Stimulated activated CD8-positive, alpha-beta memory T cell treated with anti-CD3 and anti-CD28 coated beads, Interleukin-7, amount 100 ng/mL, for 4 hours (primary cell): ENCODE results near the gene LOX.
"Not testable (repeated sequence)": the region's sequence is repeated elsewhere in the genome, so short reads cannot be mapped to it uniquely, and the experiment has no call there.

ENCODE experiments used
- DNase-seq, 2 donors: peaks; one replicate each; pipeline ENCODE4 v3.0.0-alpha.2; 2020; ENCODE audit warnings: low read depth in 2 of 2

Gene LOX

DNA sequence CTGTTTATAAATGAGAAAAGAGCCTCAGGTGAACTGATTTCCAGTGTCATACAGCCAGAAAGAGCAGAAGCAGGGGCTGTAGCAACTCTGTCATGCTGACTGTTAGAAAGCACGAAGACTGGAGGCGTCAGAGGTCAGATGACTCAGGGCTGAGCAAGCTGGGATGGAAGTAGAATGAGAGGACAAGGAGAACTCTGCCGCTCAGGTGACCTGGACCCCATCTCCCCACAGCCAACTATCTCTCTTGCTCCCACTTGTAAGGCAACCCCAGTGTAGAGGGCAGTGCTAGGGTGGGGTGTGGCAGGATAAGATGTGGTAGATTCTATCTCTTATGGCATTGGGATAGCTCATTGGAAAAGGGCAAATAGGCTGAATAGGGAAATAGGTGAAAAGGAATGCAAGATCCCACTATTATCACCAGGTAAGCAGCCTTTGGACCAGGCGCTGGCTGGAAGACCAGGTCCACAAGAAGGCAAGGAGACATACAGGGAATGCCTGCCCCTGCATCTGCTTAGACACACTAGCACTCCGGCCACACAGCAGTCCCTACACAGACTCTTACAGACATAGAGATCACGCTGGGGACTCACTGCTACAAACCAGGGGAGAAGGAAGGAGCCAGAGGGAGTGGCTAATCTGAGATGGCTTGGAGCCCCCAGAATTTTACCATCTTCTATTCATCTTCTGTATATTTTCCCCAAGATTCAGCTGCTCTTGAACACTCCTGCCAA lies 21.2 kb upstream of the LOX start:
- no peak for DNase-seq

DNA sequence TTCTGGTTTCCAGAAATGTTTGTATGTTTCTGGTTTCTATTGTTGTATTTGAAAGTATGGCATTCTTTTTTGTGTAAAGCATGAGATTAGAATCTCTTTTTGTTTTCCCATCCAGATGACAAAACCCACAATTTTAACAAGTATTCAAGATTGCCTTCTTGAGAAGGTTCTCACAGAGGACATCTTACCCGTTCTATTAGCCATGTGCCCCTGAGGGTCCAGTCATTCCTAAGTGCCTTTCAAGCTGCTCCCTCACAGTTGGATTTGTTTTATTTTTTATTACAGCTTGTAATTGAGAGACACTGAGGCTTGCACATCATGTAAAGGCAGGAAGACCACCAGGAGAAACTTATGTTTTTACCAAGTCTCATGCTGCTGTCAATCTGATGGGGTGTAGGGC lies 19.3 kb upstream of the LOX start:
- DNase-seq, result no peak

DNA sequence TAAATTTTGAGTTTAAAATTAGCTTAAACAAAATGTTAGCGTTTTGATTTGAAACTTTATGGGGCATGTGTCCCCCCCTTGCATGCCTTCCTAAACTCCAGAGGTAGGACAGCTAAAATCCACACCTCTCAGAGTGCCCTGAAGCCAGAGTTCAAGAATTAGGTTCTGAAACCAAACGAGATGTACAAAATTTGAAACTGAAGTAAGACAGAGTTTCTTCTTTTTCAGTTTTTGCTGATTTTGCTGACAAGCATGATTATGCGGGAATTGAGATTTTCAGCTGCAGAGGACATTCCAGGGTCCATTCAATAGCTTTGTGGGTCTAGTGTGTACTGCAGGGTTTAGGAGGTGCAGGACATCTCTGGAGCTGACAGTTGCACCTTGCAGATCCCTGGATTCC lies 17.1 kb upstream of the LOX start:
- DNase-seq, result no peak

DNA sequence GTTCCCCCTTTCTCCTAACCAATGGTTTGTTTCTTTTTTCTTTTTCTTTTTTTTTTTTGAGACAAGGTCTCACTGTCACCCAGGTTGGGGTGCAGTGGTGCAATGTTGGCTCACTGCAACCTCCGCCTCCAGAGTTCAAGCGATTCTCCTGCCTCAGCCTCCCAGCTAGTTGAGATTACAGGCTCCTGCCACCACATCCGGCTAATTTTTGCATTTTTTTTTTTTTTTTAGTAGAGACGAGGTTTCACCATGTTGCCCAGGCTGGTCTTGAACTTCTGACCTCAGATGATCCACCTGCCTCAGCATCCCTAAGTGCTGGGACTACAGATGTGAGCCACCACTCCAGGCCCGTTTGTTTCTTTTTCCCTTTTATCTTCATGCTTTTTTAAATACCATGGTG lies 16.2 kb upstream of the LOX start:
- DNase-seq, result not testable (repeated sequence)

DNA sequence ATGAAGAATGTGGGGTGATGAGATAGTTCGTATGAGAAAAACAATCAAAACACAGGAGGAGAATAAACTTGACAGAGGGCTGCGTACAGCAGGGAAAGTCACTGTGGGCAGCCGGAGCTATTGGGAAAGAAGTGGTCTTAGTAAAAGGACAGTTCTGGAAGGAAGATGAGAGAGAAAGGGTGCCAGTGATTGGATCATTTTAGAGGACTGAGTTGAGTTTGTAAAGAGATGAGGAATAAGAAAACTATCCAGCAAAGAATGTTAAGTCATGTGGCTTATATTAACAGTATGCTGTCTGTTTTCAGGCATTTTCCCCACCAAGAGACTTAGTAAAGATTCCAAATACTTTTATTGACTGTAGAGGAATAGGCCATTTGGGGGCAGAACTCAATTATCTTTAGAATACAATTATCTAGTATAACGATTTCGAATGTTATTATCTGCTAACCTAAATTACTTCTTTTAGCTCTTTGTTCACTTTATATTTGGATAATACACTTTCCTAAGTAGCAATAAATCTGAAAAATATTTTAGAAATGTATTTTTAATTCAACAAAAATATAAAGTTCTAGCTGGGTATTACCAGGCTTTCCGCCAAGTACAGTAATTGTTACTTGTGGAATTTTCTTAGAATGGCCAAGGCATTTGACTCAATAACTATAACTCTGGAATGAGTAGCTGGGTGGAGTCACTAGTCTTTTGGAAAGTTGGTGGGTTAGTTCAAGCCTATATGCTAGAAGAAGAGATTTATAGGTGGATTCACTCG lies 15.5 kb upstream of the LOX start:
- DNase-seq, result no peak

DNA sequence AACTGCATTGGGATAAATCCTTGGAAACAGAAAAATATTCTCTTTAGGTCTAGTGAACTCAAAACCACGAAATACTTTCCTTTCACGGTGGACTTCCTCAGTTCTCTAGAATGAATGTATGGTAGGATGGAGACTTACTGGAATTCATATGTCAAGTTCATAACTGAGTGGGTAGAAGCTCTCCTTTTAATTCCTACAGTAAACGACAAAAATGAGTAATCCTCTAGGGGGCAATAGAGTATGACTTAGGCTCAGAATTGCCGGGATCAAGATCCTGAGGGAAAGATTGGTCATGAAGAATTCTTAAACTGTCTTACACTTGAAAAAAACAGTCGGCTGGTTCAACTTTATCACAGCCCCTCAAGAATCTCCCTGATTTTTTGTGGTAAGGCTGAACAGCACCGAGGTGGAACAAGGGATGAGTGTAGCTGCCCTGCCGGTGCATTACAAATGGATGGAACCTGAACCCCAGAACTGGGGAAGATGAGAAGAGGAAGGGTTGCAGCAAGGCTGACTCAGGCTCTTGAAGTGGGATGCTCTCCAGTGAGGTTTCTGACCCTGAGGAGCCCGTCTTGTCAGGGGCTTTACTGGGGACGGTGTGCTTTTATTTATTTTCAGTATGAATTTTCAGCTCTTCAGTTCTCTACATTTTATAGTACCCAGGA lies 14.0 kb upstream of the LOX start:
- no peak for DNase-seq

DNA sequence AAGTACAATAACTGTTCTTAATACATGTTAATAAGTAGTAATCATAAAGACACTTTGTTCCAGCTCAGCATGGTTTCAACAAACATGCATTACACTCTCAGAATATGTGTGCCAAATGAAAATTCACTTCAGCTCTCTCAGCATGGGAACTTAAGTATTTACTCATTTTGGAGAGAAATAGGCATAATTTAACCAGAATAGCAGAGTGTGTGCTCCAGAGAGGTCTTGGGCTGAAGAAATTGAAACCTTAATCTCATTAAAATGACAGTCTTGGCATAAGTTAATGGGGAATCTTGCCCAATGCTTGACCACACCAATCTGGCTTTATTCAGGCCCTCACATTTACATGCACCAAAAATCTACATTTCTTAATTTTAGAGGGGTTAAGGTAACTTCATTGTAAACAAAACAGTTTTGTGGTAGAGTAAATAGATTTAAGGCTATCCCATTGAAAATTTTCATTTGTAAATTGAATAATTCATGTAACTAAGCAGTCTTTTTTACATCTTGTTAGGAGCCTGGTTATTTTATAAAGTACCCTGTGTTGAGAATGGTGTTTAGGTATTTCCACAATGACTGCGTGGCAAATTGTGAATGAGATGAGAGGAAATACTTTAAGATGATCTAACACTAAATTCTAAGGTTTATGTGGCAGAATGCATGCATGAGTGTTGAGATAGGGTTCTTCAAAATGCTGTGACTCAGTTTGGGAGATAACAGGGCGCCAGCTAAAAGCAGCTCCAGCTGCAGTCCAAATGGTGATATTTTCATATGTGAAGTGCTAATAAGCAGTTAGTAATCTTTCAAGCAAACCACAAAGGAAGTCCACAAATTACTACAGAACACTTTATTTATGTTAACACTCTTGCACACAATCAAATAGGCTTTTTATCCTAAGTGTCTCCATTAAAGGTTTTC lies 11.3 kb upstream of the LOX start:
- DNase-seq, result no peak

DNA sequence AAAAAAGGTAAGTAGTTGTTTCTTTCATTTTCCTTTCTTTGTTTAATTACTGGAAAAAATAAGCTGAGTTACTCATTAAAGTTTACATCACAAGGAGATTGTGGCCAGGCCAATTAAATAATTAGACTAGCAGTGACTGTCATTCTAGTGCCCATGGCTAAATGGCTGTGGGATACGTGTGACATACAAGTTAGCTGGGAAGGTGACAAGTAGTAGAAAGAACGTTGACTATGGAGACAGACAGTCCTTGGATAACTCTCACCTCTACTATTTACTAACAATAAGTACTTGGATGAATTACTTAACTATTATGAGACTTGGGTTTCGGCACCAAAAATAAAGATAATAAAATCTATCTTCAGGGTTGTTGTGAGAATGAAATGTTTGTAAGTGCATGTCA lies 7.0 kb upstream of the LOX start:
- no peak for DNase-seq

DNA sequence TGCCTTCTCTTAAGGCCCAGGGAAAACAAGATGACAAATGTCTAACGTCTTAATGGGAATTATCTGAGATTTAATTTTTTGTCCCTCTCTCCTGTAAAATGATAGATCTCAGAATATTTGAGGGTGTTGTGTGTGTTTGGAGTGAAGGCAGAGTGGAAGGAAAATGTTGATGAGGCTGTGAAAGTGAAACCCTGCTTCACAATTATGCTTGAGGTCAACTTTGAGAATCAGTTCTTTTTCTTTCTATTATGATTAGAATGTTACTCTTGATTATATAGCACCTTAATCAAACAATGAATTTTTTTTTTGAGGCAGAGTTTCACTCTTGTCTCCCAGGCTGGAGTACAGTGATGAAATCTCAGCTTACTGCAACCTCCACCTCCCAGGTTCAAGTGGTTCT lies 5.5 kb upstream of the LOX start:
- no peak for DNase-seq

DNA sequence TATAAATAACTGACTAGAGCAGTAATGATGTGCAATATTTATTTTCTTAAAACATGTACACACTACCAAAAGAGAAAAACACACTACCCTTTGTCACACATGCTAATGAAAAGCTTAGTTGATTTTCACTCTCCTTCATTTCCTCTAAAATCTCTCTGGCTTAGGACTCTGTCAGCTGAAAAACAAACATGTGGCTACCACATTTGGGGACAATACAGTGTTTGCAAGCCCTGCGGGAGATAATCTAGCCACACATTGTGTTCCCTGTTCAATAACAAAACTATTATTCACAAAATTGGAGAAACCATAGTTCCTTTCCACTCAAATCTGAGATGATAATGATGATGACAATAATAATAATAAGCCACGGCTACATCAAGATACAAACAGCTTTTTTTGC lies 3.5 kb upstream of the LOX start:
- DNase-seq, result no peak

DNA sequence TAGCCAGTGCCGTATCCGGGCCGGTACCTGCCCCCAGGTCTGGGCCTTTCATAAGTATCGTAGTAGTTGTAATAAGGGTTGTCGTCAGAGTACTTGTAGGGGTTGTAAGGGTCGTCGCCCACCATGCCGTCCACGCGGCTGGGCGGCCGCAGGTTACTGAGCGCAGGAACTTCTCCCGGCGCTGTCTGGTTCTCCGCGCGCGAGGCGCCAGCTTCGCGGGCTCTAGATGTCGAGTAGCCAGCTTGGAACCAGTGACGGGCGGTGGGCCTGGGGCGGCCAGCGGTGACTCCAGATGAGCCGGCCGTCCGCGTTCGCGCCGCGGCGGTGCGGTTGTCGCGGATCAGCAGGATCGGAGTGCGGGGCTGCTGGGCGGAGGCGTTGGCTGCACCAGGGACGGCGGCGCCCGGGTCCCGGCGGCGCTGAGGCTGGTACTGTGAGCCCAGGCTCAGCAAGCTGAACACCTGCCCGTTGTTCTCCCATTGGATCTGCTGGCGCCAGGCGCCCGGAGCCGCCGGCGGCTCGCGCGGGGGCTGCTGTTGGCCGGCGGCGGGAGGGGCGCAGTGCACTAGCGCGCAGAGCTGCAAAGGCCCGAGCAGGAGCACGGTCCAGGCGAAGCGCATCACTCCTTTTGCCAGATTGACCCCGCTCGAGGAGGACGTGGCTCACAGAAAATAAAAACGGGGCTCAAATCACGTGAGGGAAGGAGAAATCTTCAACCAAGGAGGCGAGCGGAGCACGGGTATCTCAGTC lies 518 bp downstream of the LOX start:
- no peak for DNase-seq

DNA sequence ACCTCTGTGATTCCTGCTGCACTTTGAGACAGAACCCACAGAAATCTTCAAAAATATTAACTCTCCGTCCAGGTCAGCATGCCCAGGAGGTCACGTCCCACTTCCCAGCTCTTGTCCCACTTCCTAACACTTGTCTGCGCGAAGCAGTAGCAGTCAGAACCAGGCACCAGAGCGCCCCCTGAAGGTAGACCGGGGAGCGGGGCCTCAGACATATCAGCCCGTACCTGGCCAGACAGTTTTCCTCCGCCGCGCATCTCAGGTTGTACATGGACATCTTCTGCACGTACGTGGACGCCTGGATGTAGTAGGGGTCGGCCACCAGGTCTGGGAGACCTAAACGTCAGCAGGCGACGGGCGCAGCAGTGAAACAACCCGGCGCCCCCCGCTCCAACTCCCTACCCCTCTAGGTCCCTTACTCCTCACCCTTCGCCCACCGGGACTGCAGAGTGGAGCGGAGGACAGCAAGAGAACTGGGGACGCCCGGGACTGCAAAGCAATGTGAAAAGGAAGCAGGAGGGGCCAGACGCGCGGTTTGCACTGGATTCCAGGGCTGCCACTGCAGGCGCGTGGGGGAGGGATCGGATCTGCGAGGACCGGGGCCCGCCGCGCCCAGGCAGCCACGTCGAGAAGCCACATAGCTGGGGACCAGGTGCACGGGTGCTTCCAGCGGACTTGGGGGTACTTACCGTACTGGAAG lies 1.2 kb downstream of the LOX start:
- DNase-seq, result peak in 1 of 2 donors; percentile 5

DNA sequence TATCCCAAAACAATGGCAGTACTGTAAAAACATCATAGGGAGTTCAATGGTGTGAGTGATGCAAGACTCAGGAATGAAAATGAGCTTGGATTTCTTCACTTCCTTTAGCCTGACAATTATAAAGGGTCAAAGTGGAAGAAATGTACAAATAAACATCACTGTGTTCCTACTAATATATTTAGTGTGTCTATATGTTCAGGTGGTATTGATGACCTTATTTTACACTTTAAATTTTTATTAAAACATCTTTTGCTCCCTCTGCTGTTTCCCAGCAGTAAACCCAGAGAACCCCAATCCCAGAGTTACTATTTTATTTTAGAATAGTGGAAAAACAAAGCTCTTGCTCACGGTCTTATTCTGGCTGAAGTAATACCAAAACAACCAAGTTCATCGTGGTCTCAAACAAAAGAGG lies 2.0 kb downstream of the LOX start:
- DNase-seq, result no peak

DNA sequence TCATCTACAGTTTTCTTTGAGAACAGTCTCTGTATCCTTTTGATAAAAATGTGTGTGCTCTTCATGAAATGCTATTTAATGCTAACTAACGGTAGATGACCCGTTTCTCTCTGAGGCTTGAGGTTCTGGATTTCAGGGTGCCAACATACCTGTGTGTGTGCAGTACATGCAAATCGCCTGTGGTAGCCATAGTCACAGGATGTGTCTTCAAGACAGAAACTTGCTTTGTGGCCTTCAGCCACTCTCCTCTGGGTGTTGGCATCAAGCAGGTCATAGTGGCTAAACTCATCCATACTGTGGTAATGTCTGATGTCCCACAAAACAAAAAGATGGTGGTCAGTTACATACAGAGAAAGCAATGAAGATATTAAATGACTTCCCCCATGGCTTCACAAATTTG lies 4.2 kb downstream of the LOX start:
- DNase-seq, result no peak

DNA sequence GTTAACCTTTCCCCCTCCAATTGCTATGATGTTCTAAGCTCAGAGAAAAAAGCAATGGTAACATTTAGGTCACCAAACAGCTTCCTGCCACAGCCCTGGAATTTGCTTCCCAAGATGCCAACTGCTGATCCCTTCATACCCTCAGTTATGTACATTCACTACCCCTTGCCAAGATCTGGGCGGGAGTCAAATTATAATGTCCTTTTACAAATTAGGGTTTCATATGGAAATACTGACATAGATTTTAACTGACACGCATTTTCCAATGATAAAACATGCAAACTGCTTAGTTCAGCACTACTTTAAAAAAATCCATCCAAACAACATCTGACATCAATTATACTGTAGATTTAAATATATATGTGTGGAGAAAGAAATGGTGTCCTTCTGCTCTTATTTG lies 5.0 kb downstream of the LOX start:
- DNase-seq, result no peak

DNA sequence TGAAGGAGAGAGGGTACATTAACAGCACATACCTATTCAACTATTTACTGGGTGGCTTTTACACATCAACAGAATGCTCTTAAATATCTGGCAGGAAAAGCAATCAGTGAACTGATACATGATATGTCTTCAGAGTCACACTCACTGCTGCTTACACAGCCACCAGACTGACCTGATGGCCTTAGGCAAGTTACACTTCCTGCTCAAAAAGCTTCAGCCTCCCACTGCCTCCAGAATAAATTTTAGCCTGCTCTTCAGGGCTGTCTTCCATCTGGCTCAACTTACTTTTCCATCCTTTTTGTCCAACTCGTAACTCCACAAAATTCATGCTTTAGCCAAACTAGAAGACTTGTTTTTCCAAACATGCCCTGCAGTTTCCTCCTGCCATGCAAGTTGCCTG lies 10.7 kb downstream of the LOX start:
- DNase-seq, result no peak

DNA sequence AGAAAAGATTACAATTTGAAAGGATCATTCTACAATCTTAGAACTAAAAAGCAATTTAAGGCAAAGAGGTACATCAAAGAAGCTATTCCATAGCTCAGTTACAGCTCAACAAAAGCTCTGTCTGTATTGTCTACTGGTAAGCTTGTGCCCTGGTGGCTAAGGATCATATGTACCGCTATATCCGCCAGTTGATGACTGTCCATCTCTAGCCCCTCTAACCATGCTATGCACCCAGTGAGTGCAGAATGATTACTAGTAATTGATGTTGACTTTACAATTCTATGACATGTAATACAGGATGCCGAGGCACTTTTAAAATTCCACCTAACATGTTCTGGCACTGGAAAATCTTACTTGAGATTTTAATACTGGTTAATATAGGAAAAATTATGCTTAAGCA lies 13.1 kb downstream of the LOX start:
- no peak for DNase-seq

DNA sequence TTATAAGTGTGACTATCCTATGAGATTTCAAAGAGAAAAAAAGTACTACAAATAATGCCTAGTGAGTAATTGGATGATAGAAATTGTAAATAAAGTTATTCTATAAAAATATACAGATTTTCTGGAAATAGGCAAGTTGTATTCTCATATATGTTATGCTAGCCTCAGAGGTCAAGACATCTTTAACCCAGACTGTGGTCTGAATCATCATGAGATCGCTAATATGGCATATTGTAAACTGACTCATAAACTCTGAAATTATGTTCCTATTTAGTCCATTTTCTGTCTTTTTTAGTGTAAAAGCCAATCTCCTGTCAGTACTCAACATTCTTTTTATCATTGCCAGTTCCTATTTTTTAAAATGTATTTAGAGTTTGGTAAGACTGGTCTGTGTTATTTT lies 14.2 kb downstream of the LOX start:
- no peak for DNase-seq

DNA sequence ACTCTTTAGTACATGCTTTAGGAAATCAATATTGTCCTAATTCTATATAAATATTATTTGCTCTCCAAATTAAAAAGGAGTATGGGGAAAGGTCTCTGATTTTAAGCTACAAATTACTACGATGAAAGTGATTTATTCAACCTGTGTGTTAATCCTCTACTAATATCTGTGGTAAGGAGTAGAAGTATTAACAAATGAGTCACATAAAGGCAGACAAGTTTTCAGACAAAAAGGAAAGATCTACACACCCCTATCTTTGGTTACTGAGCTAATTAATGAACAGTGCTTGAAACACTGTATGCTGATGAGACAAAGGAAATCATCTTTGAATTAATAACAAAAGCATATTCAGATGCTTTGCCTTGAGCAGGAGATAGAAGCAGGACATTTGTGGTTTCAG lies 15.9 kb downstream of the LOX start:
- DNase-seq, result no peak

DNA sequence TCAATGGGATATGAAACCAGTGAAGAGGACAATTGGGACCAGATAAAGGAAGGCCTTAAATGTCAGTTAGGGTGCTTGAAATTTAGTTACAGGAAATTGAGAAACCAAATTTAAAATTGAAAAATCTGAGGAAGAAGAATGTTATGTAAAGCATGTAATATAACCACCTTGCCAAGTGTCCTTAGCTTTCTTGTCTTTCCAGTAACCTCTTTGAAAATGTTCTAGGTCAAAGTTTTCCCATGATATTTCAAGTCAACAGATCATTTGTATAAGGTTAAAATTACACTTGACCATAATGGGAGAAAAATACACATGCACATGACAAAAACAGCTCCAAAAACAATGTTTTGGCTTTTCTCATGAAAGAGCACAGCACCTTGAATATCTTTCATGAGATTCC lies 21.1 kb downstream of the LOX start:
- DNase-seq, result no peak

DNA sequence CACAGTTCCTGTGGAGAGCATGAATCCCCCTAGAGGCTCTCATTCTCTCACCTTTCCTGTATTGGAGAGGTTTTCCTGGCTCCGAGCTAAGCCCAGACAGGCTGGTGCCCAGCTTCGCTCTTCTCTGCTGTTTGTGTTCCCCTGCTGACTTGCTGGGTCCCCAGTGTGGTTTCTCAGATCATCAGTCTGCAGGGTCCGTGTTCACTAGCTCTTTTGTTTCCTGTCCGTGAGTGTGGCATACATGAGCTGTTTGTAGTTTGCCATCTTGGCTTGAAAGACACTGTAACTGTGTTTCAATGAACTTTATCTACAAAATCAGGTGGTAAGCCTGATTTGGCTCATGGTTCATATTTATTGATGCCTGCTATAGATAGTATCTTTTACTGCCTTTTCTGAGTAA lies 23.8 kb downstream of the LOX start:
- DNase-seq, result no peak
